HG03469 (cell line): ENCODE measurements around the gene RNF10.
A peak's percentile ranks its signal among the peaks of the same experiment; 100 is the strongest.
"Not testable (repeated sequence)": the region's sequence is repeated elsewhere in the genome, so short reads cannot be mapped to it uniquely, and the experiment has no call there.

Experiments used
- ATAC-seq: cut with Tn5 transposase; IDR thresholded peaks from one replicate; pipeline ENCODE4 v1.9.1; 2021; ENCODE audit warnings: mild to moderate bottlenecking, moderate library complexity, moderate number of reproducible peaks; ENCODE audit not compliant: unreplicated experiment

The RNF10 gene

GRCh38 chr12:120528861-120529525, 5.2 kb upstream of the RNF10 start, which contains the start of gene COQ5:
Gene COQ5, minus strand, starts transcription at chr12:120529158. Its CDS starts 17 bp downstream, at chr12:120529141.
- ATAC-seq, result peak; percentile 39

GRCh38 chr12:120529641-120530417, 4.3 kb upstream of the RNF10 start:
- ATAC-seq, result no peak

- ATAC-seq, result not testable (repeated sequence)
Observed at GRCh38 chr12:120530418-120530761, 3.8 kb upstream of the RNF10 start.

- ATAC-seq, result no peak
Observed at GRCh38 chr12:120532701-120533238, 1.4 kb upstream of the RNF10 start.

DNA sequence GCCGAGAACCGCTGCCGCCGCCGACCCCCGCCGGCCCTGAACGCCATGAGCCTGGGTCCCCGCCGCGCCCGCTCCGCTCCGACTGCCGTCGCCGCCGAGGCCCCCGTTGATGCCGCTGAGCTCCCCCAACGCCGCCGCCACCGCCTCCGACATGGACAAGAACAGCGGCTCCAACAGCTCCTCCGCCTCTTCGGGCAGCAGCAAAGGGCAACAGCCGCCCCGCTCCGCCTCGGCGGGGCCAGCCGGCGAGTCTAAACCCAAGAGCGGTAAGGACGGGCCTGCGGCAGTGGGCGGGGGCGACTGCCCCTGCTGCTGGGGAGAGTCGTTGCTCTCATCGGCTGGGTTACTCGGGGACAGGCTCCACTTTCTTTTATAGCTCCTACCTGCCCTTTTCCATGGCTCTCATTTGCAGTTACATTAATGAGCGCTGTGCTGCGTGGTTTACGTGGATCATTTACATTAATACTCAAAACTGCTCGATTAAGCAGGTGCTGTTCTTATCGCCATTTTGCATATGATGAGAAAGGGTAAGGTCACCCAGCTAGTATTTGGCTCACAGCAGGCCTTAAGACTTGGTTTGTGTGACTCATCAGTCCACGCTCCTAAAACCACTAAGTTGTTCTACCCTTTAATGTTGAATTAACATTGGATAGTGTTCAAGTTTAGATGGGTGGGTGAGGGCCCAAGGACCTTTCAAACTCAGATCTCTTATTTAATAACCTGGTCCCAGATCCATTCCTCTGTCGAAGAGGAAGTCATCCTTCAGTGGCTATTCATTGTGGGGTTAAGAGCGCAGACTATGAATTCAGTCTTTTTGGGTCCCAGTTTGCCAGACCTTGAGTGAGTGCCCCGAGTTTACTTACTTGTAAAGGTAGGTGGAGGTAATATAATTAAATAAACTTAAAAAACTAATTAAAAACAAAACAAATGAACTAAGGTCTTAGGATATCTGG, 823 bp downstream of the RNF10 start:
- ATAC-seq, result no peak

DNA sequence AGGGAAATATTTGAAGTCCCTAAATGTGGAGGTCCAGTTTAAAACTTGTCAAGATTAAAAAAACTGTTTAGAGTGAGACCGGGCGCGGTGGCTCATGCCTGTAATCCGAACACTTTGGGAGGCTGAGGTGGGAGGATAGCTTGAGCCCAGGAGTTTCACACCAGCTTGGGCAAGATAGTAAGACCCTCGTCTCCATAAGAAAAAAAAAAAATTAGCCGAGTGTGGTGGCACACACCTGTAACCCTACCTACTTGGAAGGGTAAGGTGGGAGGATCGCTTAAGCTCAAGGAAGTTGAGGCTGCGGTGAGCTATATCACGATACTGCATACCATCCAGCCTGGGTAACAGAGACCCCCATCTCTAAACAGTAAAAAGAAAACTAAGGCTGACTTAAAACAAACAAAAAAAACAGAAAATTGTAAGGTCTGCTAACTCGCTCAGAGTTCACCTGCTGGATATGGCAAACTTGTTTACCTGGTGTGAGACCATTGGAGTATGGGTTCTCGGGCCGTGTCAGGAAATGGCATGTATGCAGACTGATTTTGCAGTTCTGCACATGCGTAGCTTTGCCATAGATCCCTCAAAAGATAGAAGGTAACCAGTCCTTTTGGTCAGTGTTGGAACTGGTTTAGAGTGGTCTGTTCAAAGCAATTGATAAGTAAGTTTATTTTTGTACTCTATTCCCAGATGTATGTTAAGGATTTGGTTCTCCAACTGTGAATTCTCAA, 2.1 kb downstream of the RNF10 start:
- no peak for ATAC-seq

DNA sequence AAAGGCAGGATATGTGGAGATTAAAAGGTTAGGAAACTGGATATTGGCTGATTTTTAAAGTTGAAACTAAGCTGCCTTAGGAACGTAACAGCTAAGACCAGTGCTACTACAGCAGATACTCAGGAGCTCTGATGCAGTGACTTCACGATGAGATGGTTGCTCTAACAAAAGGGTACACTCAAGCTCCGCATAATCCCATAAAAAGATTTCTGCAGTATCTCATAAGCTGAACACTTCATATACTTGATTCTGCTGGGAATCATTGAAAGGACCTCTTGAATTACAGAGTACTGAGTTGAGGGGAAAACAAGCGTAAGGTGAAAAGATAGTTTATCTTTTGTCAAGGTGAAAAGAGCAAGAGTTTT, 3.7 kb downstream of the RNF10 start:
- ATAC-seq, result no peak

GRCh38 chr12:120538281-120539156, 4.4 kb downstream of the RNF10 start:
- ATAC-seq, result no peak

- no peak for ATAC-seq
Observed at GRCh38 chr12:120539303-120539702, 5.1 kb downstream of the RNF10 start.

GRCh38 chr12:120540445-120540844, 6.3 kb downstream of the RNF10 start:
- ATAC-seq, result no peak

- ATAC-seq, result no peak
Observed at GRCh38 chr12:120542166-120542565, 8.0 kb downstream of the RNF10 start.

DNA sequence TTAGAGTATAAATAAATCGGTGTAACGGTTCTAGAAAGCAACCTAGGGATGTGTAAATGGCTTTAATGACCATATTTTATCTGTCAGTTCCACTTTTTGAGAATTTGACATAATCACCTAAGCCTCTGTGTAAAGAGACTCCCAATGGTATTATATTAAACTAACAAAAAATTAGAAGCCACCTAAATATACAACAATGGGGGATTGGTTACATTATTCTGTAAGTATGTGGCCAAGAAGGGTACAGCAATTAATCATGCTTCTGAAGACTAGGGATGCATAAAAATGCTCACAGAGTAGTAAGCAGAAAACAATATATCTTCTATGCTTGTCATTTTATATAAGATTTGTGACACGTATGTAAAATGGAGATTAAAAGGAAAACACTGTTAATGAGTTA, 10.5 kb downstream of the RNF10 start:
- ATAC-seq, result no peak

DNA sequence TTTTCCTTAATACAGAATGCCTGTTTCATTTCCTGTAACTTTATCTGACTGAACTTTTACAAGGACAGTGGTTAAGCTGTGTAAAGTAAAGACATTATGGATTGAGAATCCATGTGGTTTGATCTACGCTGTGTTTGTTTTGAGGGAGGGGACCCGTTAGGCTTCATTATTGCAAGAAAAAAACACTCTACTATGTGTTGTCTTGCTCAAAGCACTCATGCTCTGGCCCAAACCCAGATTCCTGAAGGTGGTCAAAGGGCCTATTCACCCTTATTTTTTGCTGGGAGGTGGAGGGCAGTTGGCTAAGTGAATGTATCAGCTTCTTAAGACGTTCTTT, 11.9 kb downstream of the RNF10 start:
- no peak for ATAC-seq

DNA sequence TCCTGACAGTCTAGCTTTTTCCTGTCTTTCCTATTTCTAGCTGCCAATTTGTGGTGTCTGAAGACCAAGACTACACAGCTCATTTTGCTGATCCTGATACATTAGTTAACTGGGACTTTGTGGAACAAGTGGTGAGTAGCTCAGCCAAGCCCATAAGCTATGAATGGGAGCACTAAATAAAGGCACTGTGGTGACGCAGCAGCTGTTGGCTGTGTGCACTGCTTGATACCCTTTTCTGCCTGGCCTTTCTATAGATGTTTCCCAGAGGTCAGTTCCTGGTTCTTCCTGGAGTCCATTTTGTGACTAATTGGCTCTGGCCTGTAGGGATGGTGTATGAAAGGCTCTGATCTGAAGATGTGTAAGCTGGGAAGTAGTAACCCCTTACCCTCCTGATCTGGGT, 20.5 kb downstream of the RNF10 start:
- no peak for ATAC-seq

GRCh38 chr12:120557589-120557988, 23.4 kb downstream of the RNF10 start:
- ATAC-seq, result no peak

DNA sequence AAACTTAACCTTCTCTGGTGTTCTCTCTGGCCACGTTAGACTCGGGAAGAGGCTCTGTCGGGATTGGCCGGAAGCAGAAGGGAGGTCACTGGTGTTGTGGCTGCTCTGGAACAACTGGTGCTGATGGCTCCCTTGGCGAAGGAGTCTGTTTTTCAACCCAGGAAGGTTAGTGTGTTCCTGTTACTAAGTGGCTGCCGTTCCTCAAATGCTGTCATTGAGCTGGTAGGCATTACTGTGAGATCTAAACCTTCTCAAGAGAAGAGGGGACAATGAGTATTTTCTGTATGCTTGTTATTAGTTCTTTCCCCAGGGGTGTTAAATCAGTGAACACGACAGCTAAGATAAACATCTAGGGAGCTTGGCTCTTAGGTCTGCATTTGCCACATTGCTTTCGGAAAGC, 28.8 kb downstream of the RNF10 start:
- ATAC-seq, result no peak

DNA sequence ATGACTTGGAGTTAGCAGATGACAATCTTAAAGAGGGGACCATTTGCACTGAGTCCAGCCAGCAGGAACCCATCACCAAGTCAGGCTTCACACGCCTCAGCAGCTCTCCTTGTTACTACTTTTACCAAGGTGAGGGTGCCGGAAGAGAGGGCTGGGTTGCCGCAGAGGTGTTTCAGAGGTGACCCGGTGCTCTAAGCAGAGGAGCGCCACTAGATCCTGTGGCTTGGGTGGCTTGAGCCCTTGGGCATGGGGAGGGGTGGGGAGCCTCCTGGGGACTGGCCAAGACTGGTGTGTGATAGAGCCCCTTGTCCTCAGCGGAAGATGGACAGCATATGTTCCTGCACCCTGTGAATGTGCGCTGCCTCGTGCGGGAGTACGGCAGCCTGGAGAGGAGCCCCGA, 29.3 kb downstream of the RNF10 start:
- no peak for ATAC-seq

DNA sequence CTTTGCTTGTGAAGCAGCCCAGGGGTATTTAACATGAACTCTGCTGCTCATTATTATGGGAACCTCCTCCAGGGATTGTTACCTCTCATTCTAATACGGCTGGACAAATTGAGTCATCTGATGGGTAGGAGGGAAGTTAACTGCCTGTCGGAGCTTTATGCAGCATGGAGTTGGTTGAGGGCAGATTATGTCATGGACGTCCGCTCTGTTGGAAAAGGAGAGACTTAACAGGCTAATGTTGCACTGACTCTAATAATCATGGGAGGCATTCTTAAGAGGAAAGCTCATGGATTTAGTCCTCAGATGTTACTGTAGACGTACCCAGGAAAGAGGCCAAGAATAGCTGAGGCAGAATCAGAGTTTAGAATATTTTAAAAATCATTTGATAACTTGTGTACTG, 37.1 kb downstream of the RNF10 start:
- no peak for ATAC-seq

- no peak for ATAC-seq
Observed at GRCh38 chr12:120573560-120573959, 39.4 kb downstream of the RNF10 start.

- ATAC-seq, result no peak
Observed at GRCh38 chr12:120574106-120574505, 40.0 kb downstream of the RNF10 start.
